ENCODE data around the gene SMIM41. TPM values are rescaled to one million over a fixed set of nuclear protein-coding genes. Genes with fewer than 3 reads are reported as not detected.
A peak's percentile ranks its signal among the peaks of the same experiment; 100 is the strongest.

SMIM41 gene
- total and polyA plus RNA-seq, 2 donors from 2014 or later: 0.31 TPM; not detected in 1

- Histone ChIP-seq H3K27ac (ENCODE audit: low read depth in 2 of 2, low read length in 2 of 2) (no peak overlapping the region), H3K27me3 (ENCODE audit: control insufficient read depth, insufficient read depth, low read length) (no peaks in the 10 kb centered on the region), H3K9ac (ENCODE audit: low read length in 3 of 3) (no peak overlapping the region), H3K4me3 (ENCODE audit: low read length in 3 of 3) (no peak overlapping the region), H3K4me1 (ENCODE audit: control insufficient read depth in 2 of 3, insufficient read depth in 2 of 3, low read depth in 1 of 3, low read length in 3 of 3) (peaks cover 0 to 3% (median 0%) of the 10 kb centered on the region in 3 donors), H3K36me3 (ENCODE audit: control insufficient read depth in 2 of 3, insufficient read depth in 3 of 3, low read length in 3 of 3) (peaks cover 0 to 24% (median 10%) of the 10 kb centered on the region in 3 donors), H3K9me3 (ENCODE audit: control insufficient read depth in 2 of 3, insufficient read depth in 1 of 3, low read length in 3 of 3) (no peaks in the 10 kb centered on the region)
- peak in 1 of 5 donors; percentile 41 for DNase-seq
- no peak for FAIRE-seq
- no peak for TF ChIP-seq CTCF (IDR thresholded peaks at IDR 0.05; ENCODE audit: borderline replicate concordance, extremely low read depth, insufficient read depth)
- intact Hi-C loops (cut with DNase I): no loop called here
Observed at GRCh38 chr12:52060498-52061177, 18.9 kb upstream of the SMIM41 start.

DNA sequence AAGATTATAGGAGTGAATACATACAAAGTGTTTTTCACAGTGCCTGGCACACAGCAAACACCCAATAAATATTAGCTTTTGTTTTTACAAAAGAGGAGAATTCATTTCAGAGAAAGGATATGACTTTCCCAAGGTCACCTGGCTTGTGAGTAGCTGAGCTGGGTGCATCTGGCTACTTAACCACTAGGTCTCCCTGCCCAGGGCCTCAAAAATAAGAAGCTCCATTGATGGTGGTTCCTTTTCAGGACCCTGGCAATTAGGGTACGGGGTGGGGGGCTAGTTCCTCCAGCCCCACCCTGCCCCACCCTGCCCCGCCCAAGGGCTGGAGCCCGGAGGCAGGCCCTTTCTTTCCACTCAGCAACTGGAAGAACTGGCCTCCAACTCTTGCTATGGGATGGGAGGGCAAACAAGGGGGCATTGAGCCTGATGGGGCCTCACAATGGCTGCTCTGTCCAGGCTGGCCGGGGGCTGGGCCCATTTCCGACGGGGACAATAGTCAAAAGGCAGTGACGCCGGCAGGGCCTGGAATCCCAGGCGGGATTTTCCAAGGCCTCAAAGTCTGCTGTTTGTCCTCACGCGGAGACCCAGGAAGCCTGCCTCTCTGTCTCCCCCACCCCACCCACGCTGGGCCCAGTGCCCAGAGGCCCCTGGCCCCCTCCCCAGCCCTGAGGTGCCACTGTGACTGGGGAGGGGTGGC, 17.9 kb upstream of the SMIM41 start:
- FAIRE-seq: no peak

GRCh38 chr12:52062167-52063081, 17.1 kb upstream of the SMIM41 start:
- Histone ChIP-seq H3K27ac (ENCODE audit: low read depth in 2 of 2, low read length in 2 of 2) (no peak overlapping the region), H3K9me3 (ENCODE audit: control insufficient read depth in 2 of 3, insufficient read depth in 1 of 3, low read length in 3 of 3) (no peaks in the 10 kb centered on the region), H3K9ac (ENCODE audit: low read length in 3 of 3) (no peak overlapping the region), H3K4me3 (ENCODE audit: low read length in 3 of 3) (no peak overlapping the region), H3K36me3 (ENCODE audit: control insufficient read depth in 2 of 3, insufficient read depth in 3 of 3, low read length in 3 of 3) (peaks cover 0 to 8% (median 5%) of the 10 kb centered on the region in 3 donors), H3K27me3 (ENCODE audit: control insufficient read depth, insufficient read depth, low read length) (no peaks in the 10 kb centered on the region), H3K4me1 (ENCODE audit: control insufficient read depth in 2 of 3, insufficient read depth in 2 of 3, low read depth in 1 of 3, low read length in 3 of 3) (no peaks in the 10 kb centered on the region)
- DNase-seq: no peak
- no peak for TF ChIP-seq CTCF (IDR thresholded peaks at IDR 0.05; ENCODE audit: borderline replicate concordance, extremely low read depth, insufficient read depth)
- no peak for FAIRE-seq
- intact Hi-C loops (cut with DNase I): no loop called here

More for the DNA sequence above, 17.9 kb upstream of the SMIM41 start:
- H3K4me3 ChIP-seq (ENCODE audit: low read length in 3 of 3): no peak overlapping the region
- peaks cover 0 to 16% (median 10%) of the 10 kb centered on the region in 3 donors for H3K36me3 ChIP-seq (ENCODE audit: control insufficient read depth in 2 of 3, insufficient read depth in 3 of 3, low read length in 3 of 3)
- H3K27me3 ChIP-seq (ENCODE audit: control insufficient read depth, insufficient read depth, low read length): no peaks in the 10 kb centered on the region
- TF ChIP-seq CTCF (IDR thresholded peaks at IDR 0.05; ENCODE audit: borderline replicate concordance, extremely low read depth, insufficient read depth): no peak
- intact Hi-C loops (cut with DNase I): no loop called here
- H3K9me3 ChIP-seq (ENCODE audit: control insufficient read depth in 2 of 3, insufficient read depth in 1 of 3, low read length in 3 of 3): no peaks in the 10 kb centered on the region
- no peak overlapping the region for H3K27ac ChIP-seq (ENCODE audit: low read depth in 2 of 2, low read length in 2 of 2)
- peaks cover 0 to 3% (median 0%) of the 10 kb centered on the region in 3 donors for H3K4me1 ChIP-seq (ENCODE audit: control insufficient read depth in 2 of 3, insufficient read depth in 2 of 3, low read depth in 1 of 3, low read length in 3 of 3)
- H3K9ac ChIP-seq (ENCODE audit: low read length in 3 of 3): no peak overlapping the region
- no peak for DNase-seq
